NAMALWA (cell line): ENCODE measurements around the gene MORC3.

Experiments used
- DNase-seq: peaks from one replicate; pipeline ENCODE4 v3.0.0-alpha.2; 2015; ENCODE audit warnings: low spot score

Gene MORC3

GRCh38 chr21:36425286-36425685 lies 105.3 kb downstream of the MORC3 start:
- DNase-seq, result no peak
